ENCODE results near the gene ESYT2. TPM values are rescaled to one million over a fixed set of nuclear protein-coding genes. Genes with fewer than 3 reads are reported as not detected.

Gene ESYT2
- total and polyA plus RNA-seq, 9 of the 15 experiments (the other 6 are each of a cell fraction or from before 2014, with no cell fraction given): 5.8 to 86.9 (median 64.7) TPM

DNA sequence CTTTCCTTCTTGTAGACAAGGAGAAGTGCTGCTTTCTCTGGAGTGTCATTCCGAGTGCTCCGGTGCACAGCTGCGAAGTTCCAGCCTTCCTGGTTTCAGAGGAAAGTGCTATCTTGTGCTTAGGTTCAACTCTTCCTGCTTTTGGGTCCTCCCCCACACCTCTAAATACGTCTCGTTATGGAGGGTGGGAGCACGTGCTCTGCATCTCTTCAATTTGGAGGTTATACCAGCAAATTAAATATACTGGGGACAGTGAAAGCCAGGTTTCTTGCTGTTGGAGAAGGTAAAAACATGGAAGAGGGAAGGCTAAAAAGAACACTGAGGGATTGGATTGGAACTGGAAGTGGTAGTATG, 2.4 kb upstream of the ESYT2 start (continued):
- TF ChIP-seq, protein P1, sequence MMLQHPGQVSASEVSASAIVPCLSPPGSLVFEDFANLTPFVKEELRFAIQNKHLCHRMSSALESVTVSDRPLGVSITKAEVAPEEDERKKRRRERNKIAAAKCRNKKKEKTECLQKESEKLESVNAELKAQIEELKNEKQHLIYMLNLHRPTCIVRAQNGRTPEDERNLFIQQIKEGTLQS (IDR thresholded peaks at IDR 0.05): no peak
- TF ChIP-seq, protein P1 (CRISPR knock-in tag; conservative IDR thresholded peaks at IDR 0.05): no peak
- TF ChIP-seq, protein P2, sequence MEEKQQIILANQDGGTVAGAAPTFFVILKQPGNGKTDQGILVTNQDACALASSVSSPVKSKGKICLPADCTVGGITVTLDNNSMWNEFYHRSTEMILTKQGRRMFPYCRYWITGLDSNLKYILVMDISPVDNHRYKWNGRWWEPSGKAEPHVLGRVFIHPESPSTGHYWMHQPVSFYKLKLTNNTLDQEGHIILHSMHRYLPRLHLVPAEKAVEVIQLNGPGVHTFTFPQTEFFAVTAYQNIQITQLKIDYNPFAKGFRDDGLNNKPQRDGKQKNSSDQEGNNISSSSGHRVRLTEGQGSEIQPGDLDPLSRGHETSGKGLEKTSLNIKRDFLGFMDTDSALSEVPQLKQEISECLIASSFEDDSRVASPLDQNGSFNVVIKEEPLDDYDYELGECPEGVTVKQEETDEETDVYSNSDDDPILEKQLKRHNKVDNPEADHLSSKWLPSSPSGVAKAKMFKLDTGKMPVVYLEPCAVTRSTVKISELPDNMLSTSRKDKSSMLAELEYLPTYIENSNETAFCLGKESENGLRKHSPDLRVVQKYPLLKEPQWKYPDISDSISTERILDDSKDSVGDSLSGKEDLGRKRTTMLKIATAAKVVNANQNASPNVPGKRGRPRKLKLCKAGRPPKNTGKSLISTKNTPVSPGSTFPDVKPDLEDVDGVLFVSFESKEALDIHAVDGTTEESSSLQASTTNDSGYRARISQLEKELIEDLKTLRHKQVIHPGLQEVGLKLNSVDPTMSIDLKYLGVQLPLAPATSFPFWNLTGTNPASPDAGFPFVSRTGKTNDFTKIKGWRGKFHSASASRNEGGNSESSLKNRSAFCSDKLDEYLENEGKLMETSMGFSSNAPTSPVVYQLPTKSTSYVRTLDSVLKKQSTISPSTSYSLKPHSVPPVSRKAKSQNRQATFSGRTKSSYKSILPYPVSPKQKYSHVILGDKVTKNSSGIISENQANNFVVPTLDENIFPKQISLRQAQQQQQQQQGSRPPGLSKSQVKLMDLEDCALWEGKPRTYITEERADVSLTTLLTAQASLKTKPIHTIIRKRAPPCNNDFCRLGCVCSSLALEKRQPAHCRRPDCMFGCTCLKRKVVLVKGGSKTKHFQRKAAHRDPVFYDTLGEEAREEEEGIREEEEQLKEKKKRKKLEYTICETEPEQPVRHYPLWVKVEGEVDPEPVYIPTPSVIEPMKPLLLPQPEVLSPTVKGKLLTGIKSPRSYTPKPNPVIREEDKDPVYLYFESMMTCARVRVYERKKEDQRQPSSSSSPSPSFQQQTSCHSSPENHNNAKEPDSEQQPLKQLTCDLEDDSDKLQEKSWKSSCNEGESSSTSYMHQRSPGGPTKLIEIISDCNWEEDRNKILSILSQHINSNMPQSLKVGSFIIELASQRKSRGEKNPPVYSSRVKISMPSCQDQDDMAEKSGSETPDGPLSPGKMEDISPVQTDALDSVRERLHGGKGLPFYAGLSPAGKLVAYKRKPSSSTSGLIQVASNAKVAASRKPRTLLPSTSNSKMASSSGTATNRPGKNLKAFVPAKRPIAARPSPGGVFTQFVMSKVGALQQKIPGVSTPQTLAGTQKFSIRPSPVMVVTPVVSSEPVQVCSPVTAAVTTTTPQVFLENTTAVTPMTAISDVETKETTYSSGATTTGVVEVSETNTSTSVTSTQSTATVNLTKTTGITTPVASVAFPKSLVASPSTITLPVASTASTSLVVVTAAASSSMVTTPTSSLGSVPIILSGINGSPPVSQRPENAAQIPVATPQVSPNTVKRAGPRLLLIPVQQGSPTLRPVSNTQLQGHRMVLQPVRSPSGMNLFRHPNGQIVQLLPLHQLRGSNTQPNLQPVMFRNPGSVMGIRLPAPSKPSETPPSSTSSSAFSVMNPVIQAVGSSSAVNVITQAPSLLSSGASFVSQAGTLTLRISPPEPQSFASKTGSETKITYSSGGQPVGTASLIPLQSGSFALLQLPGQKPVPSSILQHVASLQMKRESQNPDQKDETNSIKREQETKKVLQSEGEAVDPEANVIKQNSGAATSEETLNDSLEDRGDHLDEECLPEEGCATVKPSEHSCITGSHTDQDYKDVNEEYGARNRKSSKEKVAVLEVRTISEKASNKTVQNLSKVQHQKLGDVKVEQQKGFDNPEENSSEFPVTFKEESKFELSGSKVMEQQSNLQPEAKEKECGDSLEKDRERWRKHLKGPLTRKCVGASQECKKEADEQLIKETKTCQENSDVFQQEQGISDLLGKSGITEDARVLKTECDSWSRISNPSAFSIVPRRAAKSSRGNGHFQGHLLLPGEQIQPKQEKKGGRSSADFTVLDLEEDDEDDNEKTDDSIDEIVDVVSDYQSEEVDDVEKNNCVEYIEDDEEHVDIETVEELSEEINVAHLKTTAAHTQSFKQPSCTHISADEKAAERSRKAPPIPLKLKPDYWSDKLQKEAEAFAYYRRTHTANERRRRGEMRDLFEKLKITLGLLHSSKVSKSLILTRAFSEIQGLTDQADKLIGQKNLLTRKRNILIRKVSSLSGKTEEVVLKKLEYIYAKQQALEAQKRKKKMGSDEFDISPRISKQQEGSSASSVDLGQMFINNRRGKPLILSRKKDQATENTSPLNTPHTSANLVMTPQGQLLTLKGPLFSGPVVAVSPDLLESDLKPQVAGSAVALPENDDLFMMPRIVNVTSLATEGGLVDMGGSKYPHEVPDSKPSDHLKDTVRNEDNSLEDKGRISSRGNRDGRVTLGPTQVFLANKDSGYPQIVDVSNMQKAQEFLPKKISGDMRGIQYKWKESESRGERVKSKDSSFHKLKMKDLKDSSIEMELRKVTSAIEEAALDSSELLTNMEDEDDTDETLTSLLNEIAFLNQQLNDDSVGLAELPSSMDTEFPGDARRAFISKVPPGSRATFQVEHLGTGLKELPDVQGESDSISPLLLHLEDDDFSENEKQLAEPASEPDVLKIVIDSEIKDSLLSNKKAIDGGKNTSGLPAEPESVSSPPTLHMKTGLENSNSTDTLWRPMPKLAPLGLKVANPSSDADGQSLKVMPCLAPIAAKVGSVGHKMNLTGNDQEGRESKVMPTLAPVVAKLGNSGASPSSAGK (IDR thresholded peaks at IDR 0.05): peak; percentile 83
- TF ChIP-seq HLTF (IDR thresholded peaks at IDR 0.05) (no peak), SLC30A9 (CRISPR knock-in tag; IDR thresholded peaks at IDR 0.05) (no peak), CREB1 (IDR thresholded peaks at IDR 0.05) (no peak), CREB1 (CRISPR knock-in tag; IDR thresholded peaks at IDR 0.05) (no peak), CEBPG (CRISPR knock-in tag; IDR thresholded peaks at IDR 0.05) (no peak), CEBPG (tag; conservative IDR thresholded peaks at IDR 0.05 in 1 of 2, IDR thresholded peaks at IDR 0.05 in 1 of 2) (no peak), EP400 (IDR thresholded peaks at IDR 0.05) (peak; percentile 52), ELF4 (CRISPR knock-in tag; IDR thresholded peaks at IDR 0.05) (no peak; the same call in 1 of the 2 replicates), MYC (IDR thresholded peaks at IDR 0.05; ENCODE audit: low read depth, low read length) (peak; percentile 87), MYC (CRISPR knock-in tag; IDR thresholded peaks at IDR 0.05; ENCODE audit: borderline replicate concordance, low read depth) (no peak)

Measured in K562 (cell line).